Large intestine (tissue), 1 donor: ENCODE measurements around the gene OR10K1. TPM values are rescaled to one million over a fixed set of nuclear protein-coding genes. Genes with fewer than 3 reads are reported as not detected.

Source experiments
- polyA plus RNA-seq: library from polyadenylated mRNA; unstranded; fragments of 120-200 nt; gene quantifications from one replicate; pipeline ENCODE4 v1.2.1, GENCODE V29; 2013

OR10K1 gene
- polyA plus RNA-seq, 1 donor, result not detected

Other genes starting within 250 kb of the OR10K1 start
- gene CD1A, start 207.4 kb upstream of the OR10K1 start, polyA plus RNA-seq, result not detected
- gene CD1C, start 171.9 kb upstream of the OR10K1 start, polyA plus RNA-seq, result 0.63 TPM
- gene CD1B, start 130.3 kb upstream of the OR10K1 start, polyA plus RNA-seq, result not detected
- gene CD1E, start 107.9 kb upstream of the OR10K1 start, polyA plus RNA-seq, result 0.34 TPM
- not detected for gene OR10T2, start 62.4 kb upstream of the OR10K1 start, polyA plus RNA-seq
- not detected for gene OR10K2, start 35.6 kb upstream of the OR10K1 start, polyA plus RNA-seq
- gene OR10R2, start 10.4 kb downstream of the OR10K1 start, polyA plus RNA-seq, result not detected
- gene OR6Y1, start 92.6 kb downstream of the OR10K1 start, polyA plus RNA-seq, result not detected
- gene OR6P1, start 108.7 kb downstream of the OR10K1 start, polyA plus RNA-seq, result not detected
- not detected for gene OR10X1, start 118.1 kb downstream of the OR10K1 start, polyA plus RNA-seq
- 0.12 TPM for gene OR10Z1, start 143.4 kb downstream of the OR10K1 start, polyA plus RNA-seq
- gene SPTA1, start 224.9 kb downstream of the OR10K1 start, polyA plus RNA-seq, result 3.7 TPM
- gene OR6K2, start 238.8 kb downstream of the OR10K1 start, polyA plus RNA-seq, result not detected